BJ (cell line): ENCODE measurements around the gene NSD1. TPM values are rescaled to one million over a fixed set of nuclear protein-coding genes. Genes with fewer than 3 reads are reported as not detected.
A peak's percentile ranks its signal among the peaks of the same experiment; 100 is the strongest.

ENCODE experiments used
- CTCF ChIA-PET: fragments of 350-600 bp; formaldehyde crosslinking; extraction: SDS; loops from one replicate; lab custom pipeline; 2021; ENCODE audit warnings: antibody characterized with exemption, inconsistent platforms; lab: Yijun Ruan, JAX
- POLR2A ChIA-PET: fragments of 300-600 bp; sonication (Branson Sonifier 250); formaldehyde crosslinking; extraction: SDS; loops from one replicate; lab custom pipeline; 2021; ENCODE audit warnings: antibody characterized with exemption; lab: Charles Lee
- DNase-seq: peaks from one replicate; pipeline ENCODE4 v3.0.0-alpha.2; 2011; ENCODE audit warnings: low read depth
- H3K27me3 ChIP-seq: 2 replicates; pipeline ENCODE4 v1.6.0; 2011; ENCODE audit warnings: low read length; ENCODE audit not compliant: control insufficient read depth, insufficient read depth
- H3K36me3 ChIP-seq: 2 replicates; pipeline ENCODE4 v1.5.1; 2011; ENCODE audit warnings: low read length; ENCODE audit not compliant: control insufficient read depth, insufficient read depth
- H3K4me3 ChIP-seq: 2 replicates; pipeline ENCODE4 v1.5.1; 2011; ENCODE audit warnings: low read depth, mild to moderate bottlenecking, control low read depth, low read length
- polyA plus RNA-seq: library from polyadenylated mRNA; depleted of rRNA; stranded (reverse); fragments of >200 nt; gene quantifications from 2 replicates; pipeline ENCODE4 v1.2.3, GENCODE V29; 2011
- TF ChIP-seq, protein P1 (sequence below): IDR thresholded peaks from 2 replicates; pipeline ENCODE4 v1.5.1; 2011; ENCODE audit warnings: low read depth, mild to moderate bottlenecking, control low read depth, inconsistent platforms, low read length, moderate library complexity; ENCODE audit not compliant: insufficient read depth

NSD1 gene
- polyA plus RNA-seq, 1 experiment: 15.8 TPM

DNA sequence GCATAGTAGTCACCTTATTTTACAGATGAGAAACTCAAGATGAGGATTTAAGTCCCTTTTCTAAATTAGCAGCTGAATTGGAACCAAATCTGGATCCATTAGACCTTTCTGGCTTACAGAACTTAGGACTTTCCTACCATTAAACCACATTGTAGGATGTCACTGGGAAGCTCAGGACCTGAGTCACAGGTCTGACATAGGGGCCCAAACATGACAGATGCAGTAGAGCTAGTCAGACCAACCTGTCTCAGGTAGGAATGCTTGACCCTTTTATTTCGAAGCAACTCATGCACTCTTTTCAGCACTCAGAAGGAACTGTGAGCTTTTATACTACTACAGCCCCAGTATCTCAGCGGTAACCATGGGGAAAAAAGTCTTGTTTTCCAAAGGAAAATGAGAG is 167.4 kb downstream of the NSD1 start:
- peaks cover 16% of the 10 kb centered on the region for H3K36me3 ChIP-seq
- DNase-seq: no peak
- no peak overlapping the region for H3K4me3 ChIP-seq
- H3K27me3 ChIP-seq: no peaks in the 10 kb centered on the region
- TF ChIP-seq, protein P1, sequence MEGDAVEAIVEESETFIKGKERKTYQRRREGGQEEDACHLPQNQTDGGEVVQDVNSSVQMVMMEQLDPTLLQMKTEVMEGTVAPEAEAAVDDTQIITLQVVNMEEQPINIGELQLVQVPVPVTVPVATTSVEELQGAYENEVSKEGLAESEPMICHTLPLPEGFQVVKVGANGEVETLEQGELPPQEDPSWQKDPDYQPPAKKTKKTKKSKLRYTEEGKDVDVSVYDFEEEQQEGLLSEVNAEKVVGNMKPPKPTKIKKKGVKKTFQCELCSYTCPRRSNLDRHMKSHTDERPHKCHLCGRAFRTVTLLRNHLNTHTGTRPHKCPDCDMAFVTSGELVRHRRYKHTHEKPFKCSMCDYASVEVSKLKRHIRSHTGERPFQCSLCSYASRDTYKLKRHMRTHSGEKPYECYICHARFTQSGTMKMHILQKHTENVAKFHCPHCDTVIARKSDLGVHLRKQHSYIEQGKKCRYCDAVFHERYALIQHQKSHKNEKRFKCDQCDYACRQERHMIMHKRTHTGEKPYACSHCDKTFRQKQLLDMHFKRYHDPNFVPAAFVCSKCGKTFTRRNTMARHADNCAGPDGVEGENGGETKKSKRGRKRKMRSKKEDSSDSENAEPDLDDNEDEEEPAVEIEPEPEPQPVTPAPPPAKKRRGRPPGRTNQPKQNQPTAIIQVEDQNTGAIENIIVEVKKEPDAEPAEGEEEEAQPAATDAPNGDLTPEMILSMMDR: no peak
- POLR2A ChIA-PET: no interaction called here
- CTCF ChIA-PET: interaction anchor here (1.0 to 10.3 kb wide), 4 partner anchors 9 to 188 kb away, joined by 3 to 84 read pairs (median 5); no protein-coding TSS in a partner anchor

DNA sequence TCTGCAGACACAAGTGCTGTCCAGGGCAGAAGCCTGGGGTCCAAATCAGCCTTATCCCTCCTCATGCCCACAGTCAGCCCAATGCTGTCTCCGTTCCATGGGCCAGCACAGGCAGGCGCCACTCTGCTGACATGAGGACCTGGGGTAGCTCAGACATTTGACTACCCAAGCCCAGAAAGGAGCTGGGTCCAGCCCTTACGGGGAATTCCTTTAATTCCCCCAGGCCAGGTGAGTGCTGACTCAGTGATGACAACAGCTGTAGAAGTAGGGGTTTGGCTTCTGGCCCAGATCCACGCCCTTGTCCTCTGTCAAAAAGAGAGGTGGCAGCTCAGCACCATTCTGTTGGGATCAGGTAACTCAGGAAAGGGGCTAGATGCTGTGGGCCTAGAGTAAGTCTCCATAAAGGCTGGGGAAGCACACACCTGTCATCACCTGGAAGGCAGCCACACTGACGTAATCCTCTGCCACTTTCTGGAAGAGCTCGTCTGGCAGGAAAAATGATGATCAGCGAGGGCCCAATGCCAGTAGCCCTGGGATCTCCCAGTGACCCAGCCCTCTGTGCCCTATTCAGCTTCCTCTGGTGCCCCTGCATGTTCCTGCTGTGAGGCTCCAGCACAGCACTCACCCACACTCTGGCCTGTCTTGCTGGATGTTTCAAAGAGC is 168.1 kb downstream of the NSD1 start:
- Histone ChIP-seq H3K36me3 (peaks cover 14% of the 10 kb centered on the region), H3K4me3 (no peak overlapping the region), H3K27me3 (no peaks in the 10 kb centered on the region)
- CTCF ChIA-PET: interaction anchor here (1.0 to 10.3 kb wide), 5 partner anchors 8 to 189 kb away, joined by 3 to 84 read pairs (median 4); no protein-coding TSS in a partner anchor
- DNase-seq: no peak
- TF ChIP-seq, protein P1: no peak
- POLR2A ChIA-PET: no interaction called here

DNA sequence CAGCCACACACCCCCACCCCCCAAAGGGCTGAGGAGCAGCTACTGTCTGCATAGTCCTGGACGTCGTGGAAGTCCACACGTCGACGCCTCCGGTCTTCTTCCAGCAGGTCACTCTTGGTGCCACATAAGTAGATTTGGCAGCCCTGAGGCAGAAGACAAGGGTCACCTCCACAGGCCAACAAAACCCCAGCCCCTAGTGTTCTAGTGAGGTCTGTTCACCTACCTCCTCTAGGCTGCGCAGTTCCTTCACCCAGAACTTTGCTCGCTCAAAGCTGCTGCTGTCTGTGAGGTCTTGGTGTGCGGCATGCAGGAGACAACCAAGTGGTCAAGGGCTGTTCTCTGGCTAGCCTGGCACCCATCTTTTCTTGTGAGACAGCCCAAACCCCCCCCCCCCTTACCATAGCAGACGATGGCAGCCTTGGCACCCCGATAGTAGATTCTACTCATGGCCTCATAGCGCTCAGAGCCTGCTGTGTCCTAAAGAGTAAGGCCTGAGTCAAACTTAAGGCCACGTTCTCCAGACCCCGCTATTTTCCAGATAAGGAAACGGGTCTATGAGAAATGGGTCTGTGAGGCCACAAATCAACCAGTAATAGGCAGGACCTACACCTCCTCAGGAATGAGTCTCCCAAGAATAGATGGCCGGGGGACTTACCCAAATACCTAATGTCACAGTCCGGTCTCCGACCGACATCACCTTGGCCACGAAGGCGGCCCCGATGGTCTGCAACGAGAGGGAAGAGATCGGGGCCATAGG is 169.0 kb downstream of the NSD1 start:
- DNase-seq: no peak
- ChIA-PET POLR2A (no interaction called here), CTCF (interaction anchor here (1.1 to 10.3 kb wide), 4 partner anchors 8 to 190 kb away, joined by 3 to 84 read pairs (median 5); no protein-coding TSS in a partner anchor)
- Histone ChIP-seq H3K4me3 (peak overlapping the region; percentile 71), H3K36me3 (peaks cover 16% of the 10 kb centered on the region), H3K27me3 (no peaks in the 10 kb centered on the region)
- TF ChIP-seq, protein P1: peak; percentile 30; the same call in 1 of the 2 replicates

DNA sequence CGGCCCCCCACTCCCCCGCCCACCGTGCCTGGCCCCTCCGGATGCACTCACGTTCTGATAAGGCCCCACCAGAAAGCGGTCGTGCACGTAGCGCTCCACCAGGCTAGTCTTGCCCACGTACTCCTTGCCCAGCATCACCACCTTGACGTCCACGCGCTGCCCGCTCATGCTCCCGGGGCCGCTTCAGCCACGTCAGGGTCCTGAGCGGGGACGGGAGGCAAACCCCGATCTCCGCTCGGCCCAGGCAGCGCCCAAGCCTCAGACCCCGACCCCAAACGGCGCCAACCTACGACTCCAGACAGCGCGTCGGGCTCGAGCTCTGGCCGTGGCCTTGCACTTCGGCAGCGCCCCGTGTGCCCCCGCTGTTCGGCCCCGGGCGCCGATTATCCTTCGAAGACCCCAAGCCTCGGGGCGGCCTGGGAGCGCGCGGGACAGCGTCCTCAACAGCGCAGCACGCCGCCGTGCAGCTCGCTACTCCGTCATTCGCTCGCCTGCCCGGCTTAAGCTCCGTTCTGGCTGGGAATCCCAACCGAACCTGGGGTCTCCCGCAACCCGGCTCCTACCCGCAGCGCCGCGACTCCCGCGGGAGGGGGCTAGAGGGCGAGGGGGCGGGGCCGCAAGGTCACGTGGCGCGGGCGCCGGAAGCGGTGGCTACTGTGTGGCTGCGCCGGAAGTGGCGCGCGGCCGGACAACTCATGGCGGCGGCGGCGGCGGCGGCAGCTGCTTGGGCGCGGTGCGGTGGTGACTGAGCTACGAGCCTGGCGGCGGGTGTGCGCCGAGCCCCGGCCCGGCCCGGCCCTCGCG is 169.8 kb downstream of the NSD1 start, which contains the start of the genes PRELID1 and RAB24:
Gene PRELID1, plus strand, starts transcription at position 679 of the 804 bp plus-strand sequence. CDS start 187 bp downstream, outside the sequence.
Gene RAB24, minus strand, starts transcription at position 599 of the 804 bp plus-strand sequence. Its CDS starts 431 bp downstream, at position 168.
- H3K27me3 ChIP-seq: no peaks in the 10 kb centered on the region
- POLR2A ChIA-PET: interaction anchor here (0.5 kb wide), 1 partner anchor 242 kb away, joined by 4 read pairs; no protein-coding TSS in a partner anchor
- CTCF ChIA-PET: interaction anchor here (10.3 kb wide), 1 partner anchor 191 kb away, joined by 84 read pairs; no protein-coding TSS in a partner anchor
- peak within 1 kb of the TSS; percentile 71 for H3K4me3 ChIP-seq
- peaks cover 16% of the 10 kb centered on the region for H3K36me3 ChIP-seq
- TF ChIP-seq, protein P1: peak; percentile 44
- no peak for DNase-seq
